Mesendoderm (in vitro differentiated cells): ENCODE data around the gene LRP11.

Experiments used
- DNase-seq: peaks from one replicate; pipeline ENCODE4 v3.0.0; 2013
- H2AK5ac ChIP-seq: 2 replicates; pipeline ENCODE4 v1.6.1; 2013; ENCODE audit warnings: low read length, inconsistent platforms
- H2BK120ac ChIP-seq: 2 replicates; pipeline ENCODE4 v1.6.1; 2013; ENCODE audit warnings: low read depth, mild to moderate bottlenecking, low read length, moderate library complexity, mixed read lengths
- H2BK15ac ChIP-seq: replicated peaks from 2 replicates; pipeline ENCODE4 v1.6.1; 2013; ENCODE audit warnings: low read depth, mild to moderate bottlenecking, moderate library complexity
- H2BK5ac ChIP-seq: 2 replicates; pipeline ENCODE4 v1.6.1; 2013; ENCODE audit warnings: low read length, inconsistent platforms
- H3K18ac ChIP-seq: 2 replicates; pipeline ENCODE4 v1.6.1; 2013; ENCODE audit warnings: mild to moderate bottlenecking, low read length, mixed read lengths
- H3K23ac ChIP-seq: one replicate; pipeline ENCODE4 v1.6.1; 2013; ENCODE audit warnings: low read length
- H3K27ac ChIP-seq: 2 replicates; pipeline ENCODE4 v1.5.1; 2013; ENCODE audit warnings: low read depth, mild to moderate bottlenecking, inconsistent platforms, low read length, moderate library complexity
- H3K27me3 ChIP-seq: 2 replicates; pipeline ENCODE4 v1.6.1; 2013; ENCODE audit warnings: low read length, control low read depth, mild to moderate bottlenecking, inconsistent platforms; ENCODE audit not compliant: insufficient read depth, poor library complexity
- H3K36me3 ChIP-seq: 2 replicates; pipeline ENCODE4 v1.6.1; 2013; ENCODE audit warnings: low read length, inconsistent platforms; ENCODE audit not compliant: control insufficient read depth, insufficient read depth
- H3K4ac ChIP-seq: one replicate; pipeline ENCODE4 v1.6.1; 2013; ENCODE audit warnings: low read depth, mild to moderate bottlenecking, low read length, moderate library complexity
- H3K4me1 ChIP-seq: 2 replicates; pipeline ENCODE4 v1.6.1; 2013; ENCODE audit warnings: low read depth, low read length, inconsistent platforms; ENCODE audit not compliant: control insufficient read depth
- H3K4me2 ChIP-seq: 2 replicates; pipeline ENCODE4 v1.6.1; 2013; ENCODE audit warnings: low read length
- H3K4me3 ChIP-seq: 2 replicates; pipeline ENCODE4 v1.5.1; 2013; ENCODE audit warnings: mild to moderate bottlenecking, low read length
- H3K56ac ChIP-seq: one replicate; pipeline ENCODE4 v1.6.1; 2013; ENCODE audit warnings: low read length
- H3K79me1 ChIP-seq: 2 replicates; pipeline ENCODE4 v1.6.1; 2013; ENCODE audit warnings: low read length, inconsistent platforms
- H3K79me2 ChIP-seq: 2 replicates; pipeline ENCODE4 v1.6.1; 2013; ENCODE audit warnings: mild to moderate bottlenecking, low read length; ENCODE audit not compliant: control insufficient read depth, insufficient read depth
- H3K9ac ChIP-seq: 2 replicates; pipeline ENCODE4 v1.6.1; 2013; ENCODE audit warnings: low read length, inconsistent platforms
- H4K5ac ChIP-seq: one replicate; pipeline ENCODE4 v1.6.1; 2013; ENCODE audit warnings: low read length
- H4K8ac ChIP-seq: one replicate; pipeline ENCODE4 v1.6.1; 2013; ENCODE audit warnings: low read depth, mild to moderate bottlenecking, control low read depth, low read length, moderate library complexity
- WGBS: extraction: QIAGEN DNeasy Blood & Tissue Kit; methylation state at CpG from one replicate; pipeline ENCODE4 v1.1.7; 2013; ENCODE audit warnings: low lambda C conversion rate, missing lambda C conversion rate; ENCODE audit not compliant: insufficient coverage; ENCODE audit errors: extremely low coverage; 5-methylcytosine and 5-hydroxymethylcytosine counted together

The LRP11 gene

DNA sequence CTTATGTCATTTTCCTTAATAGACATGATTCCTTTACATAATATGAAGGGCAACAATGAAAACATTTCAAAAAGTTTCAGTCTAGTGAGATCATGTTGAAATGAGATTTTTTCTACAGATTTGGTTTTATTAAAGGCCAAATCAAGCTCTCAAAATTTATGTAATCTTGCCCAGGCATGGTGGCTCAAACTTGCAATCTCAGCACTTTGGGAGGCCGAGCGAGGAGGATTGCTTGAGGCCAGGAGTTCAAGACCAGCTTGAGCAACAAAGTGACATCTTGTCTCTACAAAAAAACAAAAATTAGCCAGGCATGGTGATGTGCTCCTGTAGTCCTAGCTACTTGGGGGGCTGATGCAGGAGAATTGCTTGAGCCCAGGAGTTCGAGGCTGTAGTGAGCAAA, 50.8 kb downstream of the LRP11 start:
- no peaks in the 10 kb centered on the region for H3K4me1 ChIP-seq
- H3K9ac ChIP-seq: no peak overlapping the region
- no peak overlapping the region for H3K18ac ChIP-seq
- H2BK5ac ChIP-seq: no peak overlapping the region
- no peak overlapping the region for H2AK5ac ChIP-seq
- WGBS: no CpG with 5 or more reads among the region's 3 CpGs
- H2BK15ac ChIP-seq: no peak overlapping the region
- no peak overlapping the region for H3K27ac ChIP-seq
- no peak overlapping the region for H3K56ac ChIP-seq
- H3K4ac ChIP-seq: no peak overlapping the region
- H3K79me1 ChIP-seq: no peaks in the 10 kb centered on the region
- no peaks in the 10 kb centered on the region for H3K79me2 ChIP-seq
- no peaks in the 10 kb centered on the region for H3K27me3 ChIP-seq
- H2BK120ac ChIP-seq: no peak overlapping the region
- no peak overlapping the region for H4K8ac ChIP-seq
- no peak overlapping the region for H3K4me2 ChIP-seq
- no peak overlapping the region for H4K5ac ChIP-seq
- H3K4me3 ChIP-seq: no peak overlapping the region
- no peak overlapping the region for H3K23ac ChIP-seq
- H3K36me3 ChIP-seq: no peaks in the 10 kb centered on the region
- DNase-seq: no peak

DNA sequence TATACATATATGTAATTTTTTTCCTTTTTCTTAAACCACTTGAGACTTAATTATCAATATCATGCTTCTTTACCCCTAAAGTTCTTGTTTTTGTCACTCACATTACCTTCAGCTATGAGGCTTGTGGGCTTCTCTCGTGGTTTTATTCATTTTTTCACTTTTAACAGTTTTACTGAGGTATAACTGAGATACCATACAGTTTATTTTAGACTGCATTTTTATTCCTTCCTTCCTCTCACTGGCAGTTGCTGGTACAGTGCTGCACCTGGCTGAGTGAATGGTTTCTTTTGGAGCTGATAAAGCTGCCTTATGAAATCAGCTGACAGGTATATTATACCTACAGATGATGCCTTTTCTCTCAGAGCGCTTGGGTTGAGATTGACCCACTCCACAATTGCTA, 54.4 kb downstream of the LRP11 start:
- no CpG with 5 or more reads among the region's 2 CpGs for WGBS
- Histone ChIP-seq H3K23ac (no peak overlapping the region), H2BK15ac (no peak overlapping the region), H2BK5ac (no peak overlapping the region), H3K9ac (no peak overlapping the region), H2BK120ac (no peak overlapping the region), H4K5ac (no peak overlapping the region), H3K18ac (no peak overlapping the region), H3K4ac (no peak overlapping the region), H3K27me3 (no peaks in the 10 kb centered on the region), H4K8ac (no peak overlapping the region), H2AK5ac (no peak overlapping the region), H3K4me2 (no peak overlapping the region), H3K56ac (no peak overlapping the region), H3K79me2 (no peaks in the 10 kb centered on the region), H3K4me1 (no peaks in the 10 kb centered on the region), H3K27ac (no peak overlapping the region), H3K4me3 (no peak overlapping the region), H3K79me1 (no peaks in the 10 kb centered on the region), H3K36me3 (no peaks in the 10 kb centered on the region)
- no peak for DNase-seq

DNA sequence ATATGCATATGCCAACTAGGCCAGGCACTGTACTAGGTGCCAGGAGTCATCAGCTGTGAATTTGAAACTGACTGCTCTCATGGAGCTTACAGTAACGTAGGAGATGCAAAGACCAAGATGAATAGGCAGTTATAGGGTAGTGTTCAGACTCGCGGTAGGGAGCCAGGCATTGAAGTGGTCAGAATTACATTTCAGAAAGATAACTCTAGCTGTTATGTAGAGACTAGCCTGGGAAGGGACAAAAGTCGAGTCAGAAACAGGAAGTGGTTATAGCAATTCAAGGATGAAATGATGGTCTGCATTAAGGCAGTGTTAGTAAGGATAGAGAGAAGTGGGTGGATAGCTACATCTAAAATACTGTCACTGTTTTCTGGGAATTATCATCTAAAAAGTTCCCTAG, 58.0 kb downstream of the LRP11 start:
- H3K56ac ChIP-seq: no peak overlapping the region
- H3K9ac ChIP-seq: no peak overlapping the region
- H3K18ac ChIP-seq: no peak overlapping the region
- H3K4me1 ChIP-seq: no peaks in the 10 kb centered on the region
- no peaks in the 10 kb centered on the region for H3K36me3 ChIP-seq
- H3K27me3 ChIP-seq: no peaks in the 10 kb centered on the region
- no peak overlapping the region for H4K8ac ChIP-seq
- H3K79me1 ChIP-seq: no peaks in the 10 kb centered on the region
- no CpG with 5 or more reads among the region's 4 CpGs for WGBS
- no peak overlapping the region for H2BK120ac ChIP-seq
- no peak overlapping the region for H2AK5ac ChIP-seq
- H4K5ac ChIP-seq: no peak overlapping the region
- H3K4me3 ChIP-seq: no peak overlapping the region
- no peak overlapping the region for H3K27ac ChIP-seq
- no peak overlapping the region for H3K23ac ChIP-seq
- no peak overlapping the region for H3K4ac ChIP-seq
- no peak overlapping the region for H2BK5ac ChIP-seq
- no peaks in the 10 kb centered on the region for H3K79me2 ChIP-seq
- H2BK15ac ChIP-seq: no peak overlapping the region
- no peak for DNase-seq
- no peak overlapping the region for H3K4me2 ChIP-seq

DNA sequence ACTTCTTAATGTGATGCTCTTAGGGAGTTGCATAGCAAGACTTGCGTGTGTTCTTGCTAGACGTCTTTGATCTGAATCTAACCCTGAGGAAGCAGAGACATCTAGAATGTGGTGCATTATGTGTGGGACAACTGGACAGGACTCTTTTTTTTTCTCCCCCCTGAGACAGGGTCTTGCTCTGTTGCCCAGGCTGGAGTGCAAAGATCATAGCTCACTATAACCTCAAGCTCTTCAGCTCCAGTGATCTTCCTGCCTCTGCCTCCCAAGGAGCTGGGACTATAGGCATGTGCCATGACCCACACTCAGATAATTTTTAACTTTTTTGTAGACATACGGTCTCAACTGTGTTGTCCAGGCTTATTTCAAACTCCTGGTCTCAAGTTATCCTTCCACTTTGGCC, 80.6 kb downstream of the LRP11 start:
- H2AK5ac ChIP-seq: no peak overlapping the region
- H3K4me3 ChIP-seq: no peak overlapping the region
- no peak overlapping the region for H4K8ac ChIP-seq
- H3K9ac ChIP-seq: no peak overlapping the region
- H4K5ac ChIP-seq: no peak overlapping the region
- no CpG with 5 or more reads among the region's 3 CpGs for WGBS
- H2BK5ac ChIP-seq: no peak overlapping the region
- DNase-seq: no peak
- no peak overlapping the region for H3K27ac ChIP-seq
- H3K4ac ChIP-seq: no peak overlapping the region
- no peak overlapping the region for H3K23ac ChIP-seq
- H3K79me2 ChIP-seq: no peaks in the 10 kb centered on the region
- H3K4me2 ChIP-seq: no peak overlapping the region
- no peak overlapping the region for H2BK120ac ChIP-seq
- H3K36me3 ChIP-seq: peaks cover 4% of the 10 kb centered on the region
- H3K79me1 ChIP-seq: peaks cover 2% of the 10 kb centered on the region
- no peaks in the 10 kb centered on the region for H3K27me3 ChIP-seq
- no peak overlapping the region for H2BK15ac ChIP-seq
- no peaks in the 10 kb centered on the region for H3K4me1 ChIP-seq
- H3K18ac ChIP-seq: no peak overlapping the region
- no peak overlapping the region for H3K56ac ChIP-seq

DNA sequence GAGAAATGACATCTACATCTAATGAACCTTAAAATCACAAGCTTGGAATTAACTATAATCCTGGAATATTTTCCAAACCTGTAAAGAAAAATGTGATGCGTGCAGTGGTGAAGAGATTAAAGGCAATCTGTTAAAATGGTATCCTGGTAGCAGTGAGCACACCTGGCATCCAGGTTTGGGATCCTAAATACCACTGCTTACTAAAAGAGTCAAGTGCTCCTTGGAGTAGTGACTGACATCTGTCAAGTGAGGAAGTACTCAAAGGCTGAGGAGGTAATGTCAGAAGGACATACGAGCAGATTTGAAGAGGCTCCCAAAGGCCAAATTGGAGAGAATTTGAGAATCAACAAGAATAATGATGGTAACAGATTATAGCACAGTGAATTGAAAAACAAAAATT, 81.8 kb downstream of the LRP11 start:
- Histone ChIP-seq H4K5ac (no peak overlapping the region), H2BK5ac (no peak overlapping the region), H2BK15ac (no peak overlapping the region), H3K18ac (no peak overlapping the region), H4K8ac (no peak overlapping the region), H2BK120ac (no peak overlapping the region), H3K4me1 (no peaks in the 10 kb centered on the region), H3K27me3 (no peaks in the 10 kb centered on the region), H3K4ac (no peak overlapping the region), H3K56ac (no peak overlapping the region), H3K79me2 (no peaks in the 10 kb centered on the region), H3K4me2 (no peak overlapping the region), H3K27ac (no peak overlapping the region), H3K23ac (no peak overlapping the region), H3K9ac (no peak overlapping the region), H3K79me1 (peaks cover 2% of the 10 kb centered on the region), H3K36me3 (peaks cover 4% of the 10 kb centered on the region), H3K4me3 (no peak overlapping the region), H2AK5ac (no peak overlapping the region)
- DNase-seq: no peak
- no CpG with 5 or more reads among the region's 2 CpGs for WGBS

DNA sequence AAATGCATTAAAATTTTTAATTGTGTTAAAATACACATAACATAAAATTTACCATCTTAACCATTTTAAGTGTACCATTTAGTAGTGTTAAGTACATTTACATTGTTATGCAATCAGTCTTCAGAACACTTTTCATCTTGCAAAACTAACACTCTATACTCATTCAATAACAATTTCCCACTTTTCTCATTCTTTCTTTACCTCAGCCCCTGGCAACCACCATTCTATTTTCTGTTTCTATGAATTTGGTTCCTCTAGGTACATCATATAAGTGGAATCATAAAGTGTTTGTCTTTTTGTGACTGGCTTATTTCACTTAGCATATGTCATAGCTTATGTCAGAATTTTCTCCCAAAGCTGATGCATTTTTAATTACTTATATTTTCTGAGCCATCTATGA, 82.4 kb downstream of the LRP11 start:
- no peak overlapping the region for H2BK15ac ChIP-seq
- H3K9ac ChIP-seq: no peak overlapping the region
- H3K4ac ChIP-seq: no peak overlapping the region
- DNase-seq: no peak
- no peak overlapping the region for H2BK120ac ChIP-seq
- H4K8ac ChIP-seq: no peak overlapping the region
- H3K27me3 ChIP-seq: no peaks in the 10 kb centered on the region
- H3K4me3 ChIP-seq: no peak overlapping the region
- no peak overlapping the region for H4K5ac ChIP-seq
- H3K79me1 ChIP-seq: peaks cover 2% of the 10 kb centered on the region
- H2AK5ac ChIP-seq: no peak overlapping the region
- H3K23ac ChIP-seq: no peak overlapping the region
- no peak overlapping the region for H3K18ac ChIP-seq
- H3K36me3 ChIP-seq: peaks cover 4% of the 10 kb centered on the region
- no peak overlapping the region for H2BK5ac ChIP-seq
- H3K4me1 ChIP-seq: no peaks in the 10 kb centered on the region
- H3K56ac ChIP-seq: no peak overlapping the region
- no peak overlapping the region for H3K4me2 ChIP-seq
- H3K27ac ChIP-seq: no peak overlapping the region
- no peaks in the 10 kb centered on the region for H3K79me2 ChIP-seq
